Neural cell (in vitro differentiated cells): ENCODE measurements around the gene HOXA7. TPM values are rescaled to one million over a fixed set of nuclear protein-coding genes. Genes with fewer than 3 reads are reported as not detected.
A peak's percentile ranks its signal among the peaks of the same experiment; 100 is the strongest.

Source experiments
- H2AFZ ChIP-seq: fragments of 200-600, 300-800 bp; sonication (generic), shearing (Covaris generic); 2 replicates; pipeline ENCODE4 v1.6.0; 2014; ENCODE audit warnings: low read depth, mild to moderate bottlenecking, antibody characterized with exemption, low read length, moderate library complexity
- H3F3A ChIP-seq: fragments of 200-600 bp; shearing (Covaris generic); 2 replicates; pipeline ENCODE4 v1.6.1; 2016; ENCODE audit warnings: mild to moderate bottlenecking, moderate library complexity, mixed read lengths, antibody characterized with exemption, low read length; ENCODE audit not compliant: insufficient read depth, poor library complexity, severe bottlenecking
- H3K27ac ChIP-seq: fragments of 200-600, 300-800 bp; sonication (generic), shearing (Covaris generic); 2 replicates; pipeline ENCODE4 v1.5.1; 2014; ENCODE audit warnings: mild to moderate bottlenecking, low read length, moderate library complexity
- H3K27me3 ChIP-seq: fragments of 300-800, 200-600 bp; sonication (generic), shearing (Covaris generic); 2 replicates; pipeline ENCODE4 v1.6.0; 2014; ENCODE audit warnings: mild to moderate bottlenecking, low read depth, low read length, moderate library complexity; ENCODE audit not compliant: insufficient read depth
- H3K36me3 ChIP-seq: fragments of 300-800, 200-600 bp; sonication (generic), shearing (Covaris generic); 2 replicates; pipeline ENCODE4 v1.5.1; 2014; ENCODE audit warnings: mild to moderate bottlenecking, antibody characterized with exemption, low read length, moderate library complexity; ENCODE audit not compliant: insufficient read depth
- H3K4me2 ChIP-seq: fragments of 300-800, 200-600 bp; sonication (generic), shearing (Covaris generic); 2 replicates; pipeline ENCODE4 v1.6.0; 2014; ENCODE audit warnings: mild to moderate bottlenecking, low read length
- H3K4me3 ChIP-seq: fragments of 300-800, 200-600 bp; sonication (generic), shearing (Covaris generic); 2 replicates; pipeline ENCODE4 v1.5.1; 2014; ENCODE audit warnings: mild to moderate bottlenecking, low read length, moderate library complexity
- H3K79me2 ChIP-seq: fragments of 200-600 bp; shearing (Covaris generic); replicated peaks from 2 replicates; pipeline ENCODE4 v1.6.0; 2014; ENCODE audit warnings: mild to moderate bottlenecking, low read length, moderate library complexity; ENCODE audit not compliant: insufficient read depth
- H3K9ac ChIP-seq: fragments of 300-800, 200-600 bp; sonication (generic), shearing (Covaris generic); 2 replicates; pipeline ENCODE4 v1.6.1; 2016; ENCODE audit warnings: mild to moderate bottlenecking, low read length, mixed read lengths
- H3K9me2 ChIP-seq: fragments of 200-600 bp; shearing (Covaris generic); 2 replicates; pipeline ENCODE4 v1.6.1; 2016; ENCODE audit warnings: mild to moderate bottlenecking, low read length, mixed read lengths; ENCODE audit not compliant: insufficient read depth
- H3K9me3 ChIP-seq: fragments of 200-600, 300-800 bp; sonication (generic), shearing (Covaris generic); 2 replicates; pipeline ENCODE4 v1.6.1; 2016; ENCODE audit warnings: mild to moderate bottlenecking, mixed run types, low read length, moderate library complexity, mixed read lengths
- H4K20me1 ChIP-seq: fragments of 200-600 bp; shearing (Covaris generic); 2 replicates; pipeline ENCODE4 v1.6.1; 2016; ENCODE audit warnings: mild to moderate bottlenecking, mixed run types; ENCODE audit not compliant: insufficient read depth
- CTCF ChIP-seq: fragments of 450-650 bp; IDR thresholded peaks from 2 replicates; pipeline ENCODE4 v1.5.1; 2014; ENCODE audit warnings: antibody characterized with exemption, mild to moderate bottlenecking, moderate library complexity; ENCODE audit not compliant: poor library complexity, severe bottlenecking
- EP300 ChIP-seq: fragments of 450-650 bp; conservative IDR thresholded peaks from 2 replicates; pipeline ENCODE4 v1.6.1; 2014; ENCODE audit warnings: antibody characterized with exemption, mild to moderate bottlenecking, moderate library complexity; ENCODE audit not compliant: poor library complexity, severe bottlenecking
- EZH2 ChIP-seq: fragments of 200-600, 300-800 bp; shearing (Covaris generic), sonication (generic); IDR thresholded peaks from 2 replicates; pipeline ENCODE4 v1.6.1; 2014; ENCODE audit warnings: antibody characterized with exemption, low read length, borderline replicate concordance, mild to moderate bottlenecking; ENCODE audit not compliant: insufficient read depth, poor library complexity, severe bottlenecking
- MXI1 ChIP-seq: fragments of 450-650 bp; conservative IDR thresholded peaks from 2 replicates; pipeline ENCODE4 v1.6.1; 2014; ENCODE audit warnings: antibody characterized with exemption, mild to moderate bottlenecking; ENCODE audit not compliant: poor library complexity, severe bottlenecking
- POLR2AphosphoS5 ChIP-seq: IDR thresholded peaks from 2 replicates; pipeline ENCODE4 v1.6.1; 2012
- RAD21 ChIP-seq: fragments of 450-650 bp; conservative IDR thresholded peaks from 2 replicates; pipeline ENCODE4 v1.6.1; 2014; ENCODE audit warnings: antibody characterized with exemption, mild to moderate bottlenecking, moderate library complexity
- REST ChIP-seq: IDR thresholded peaks from 2 replicates; pipeline ENCODE4 v1.6.1; 2012; ENCODE audit warnings: borderline replicate concordance
- SMC3 ChIP-seq: fragments of 450-650 bp; conservative IDR thresholded peaks from 2 replicates; pipeline ENCODE4 v1.6.1; 2014; ENCODE audit warnings: antibody characterized with exemption, mild to moderate bottlenecking, moderate library complexity; ENCODE audit not compliant: poor library complexity
- TAF1 ChIP-seq: IDR thresholded peaks from 2 replicates; pipeline ENCODE4 v1.6.1; 2012; ENCODE audit warnings: low read depth
- polyA plus RNA-seq: library from polyadenylated mRNA; depleted of rRNA; stranded (reverse); fragments of >200 nt; gene quantifications from 2 replicates; pipeline ENCODE4 v1.2.3, GENCODE V29; 2014

HOXA7 gene
- polyA plus RNA-seq, 1 donor from 2014 or later = not detected

GRCh38 chr7:27169658-27170425 is 13.4 kb upstream of the HOXA7 start:
- no peak overlapping the region for H2AFZ ChIP-seq
- no peaks in the 10 kb centered on the region for H3F3A ChIP-seq
- H3K27me3 ChIP-seq = peaks cover 100% of the 10 kb centered on the region
- H3K27ac ChIP-seq = no peak overlapping the region
- TF ChIP-seq REST (no peak), EP300 (no peak), RAD21 (no peak), EZH2 (no peak), MXI1 (no peak), SMC3 (no peak), POLR2AphosphoS5 (no peak), TAF1 (no peak), CTCF (no peak)
- no peaks in the 10 kb centered on the region for H3K79me2 ChIP-seq
- no peak overlapping the region for H3K9ac ChIP-seq
- H3K9me3 ChIP-seq = peaks cover 24% of the 10 kb centered on the region
- no peaks in the 10 kb centered on the region for H4K20me1 ChIP-seq
- no peaks in the 10 kb centered on the region for H3K36me3 ChIP-seq
- H3K9me2 ChIP-seq = no peaks in the 10 kb centered on the region
- peak overlapping the region; percentile 28 for H3K4me3 ChIP-seq
- no peak overlapping the region for H3K4me2 ChIP-seq

- TF ChIP-seq MXI1 = no peak
- no peak for TF ChIP-seq SMC3
- no peak for TF ChIP-seq TAF1
- TF ChIP-seq CTCF = no peak
- no peak for TF ChIP-seq RAD21
- TF ChIP-seq REST = no peak
- TF ChIP-seq EZH2 = no peak
- TF ChIP-seq EP300 = no peak
- TF ChIP-seq POLR2AphosphoS5 = no peak
- H3K9ac ChIP-seq = no peak overlapping the region
- H3K4me2 ChIP-seq = no peak overlapping the region
- no peak overlapping the region for H2AFZ ChIP-seq
- H4K20me1 ChIP-seq = no peaks in the 10 kb centered on the region
- H3K4me3 ChIP-seq = no peak overlapping the region
- no peaks in the 10 kb centered on the region for H3F3A ChIP-seq
- H3K36me3 ChIP-seq = no peaks in the 10 kb centered on the region
- H3K27ac ChIP-seq = no peak overlapping the region
- H3K9me2 ChIP-seq = no peaks in the 10 kb centered on the region
- H3K9me3 ChIP-seq = peaks cover 25% of the 10 kb centered on the region
- H3K27me3 ChIP-seq = peaks cover 100% of the 10 kb centered on the region
- H3K79me2 ChIP-seq = no peaks in the 10 kb centered on the region
Measured at GRCh38 chr7:27168265-27168947, 11.9 kb upstream of the HOXA7 start.
